Liver (tissue), 4 donors: Measurements from ENCODE around the gene SGK2. TPM values are rescaled to one million over a fixed set of nuclear protein-coding genes. Genes with fewer than 3 reads are reported as not detected.

ENCODE experiments used
- polyA plus RNA-seq, 2 donors: library from polyadenylated mRNA; stranded (reverse) in 1 of 2; unstranded in 1 of 2; fragments of 200-250 nt in 1 of 2; fragments of >200 nt in 1 of 2; fragmentation: Nextera tagmentation in 1 of 2; extraction: Ambion mirVana in 1 of 2; gene quantifications; one replicate each; pipeline versions ENCODE4 v1.2.1 to v1.2.3, GENCODE V29; 2013 to 2015
- total RNA-seq, 2 donors: library from RNA; depleted of rRNA; stranded (reverse); fragments of >200 nt; gene quantifications; one replicate each; pipeline ENCODE4 v1.2.3, GENCODE V29; 2014
- donor health status: healthy.
- donor health status: healthy.
- donor health status: healthy.

SGK2 gene
- total and polyA plus RNA-seq, 4 donors: 22.9 to 253 (median 60.3) TPM

Other genes with a start within 250 kb of the SGK2 start
- gene SRSF6, start 101.1 kb upstream of the SGK2 start, total RNA-seq: 10 to 100 TPM; 33.8 to 40.9 TPM
- 10 to 100 TPM; 41.3 to 47.5 TPM for gene SRSF6, start 101.1 kb upstream of the SGK2 start, polyA plus RNA-seq
- gene L3MBTL1, start 51.3 kb upstream of the SGK2 start, total RNA-seq: 1 to 10 TPM; 2.6 to 5.6 TPM
- 1 to 10 TPM in 1 of 2 donors, under 1 TPM in 1; 0.45 to 1.4 TPM for gene L3MBTL1, start 51.3 kb upstream of the SGK2 start, polyA plus RNA-seq
- gene IFT52, start 31.9 kb downstream of the SGK2 start, total RNA-seq: 10 to 100 TPM in 1 of 2 donors, 1 to 10 TPM in 1; 5.3 to 24.3 TPM
- 1 to 10 TPM; 3.3 to 4.3 TPM for gene IFT52, start 31.9 kb downstream of the SGK2 start, polyA plus RNA-seq
- 10 to 100 TPM in 1 of 2 donors, not detected in 1; 30.9 TPM for gene MYBL2, start 108.1 kb downstream of the SGK2 start, total RNA-seq
- gene MYBL2, start 108.1 kb downstream of the SGK2 start, polyA plus RNA-seq: 1 to 10 TPM; 1.6 to 1.9 TPM
- gene GTSF1L, start 168.0 kb downstream of the SGK2 start, total RNA-seq: not detected
- gene GTSF1L, start 168.0 kb downstream of the SGK2 start, polyA plus RNA-seq: not detected